UCSD-AML1 (cell line): ENCODE results near the gene STRC.
"Not testable (repeated sequence)": the region's sequence is repeated elsewhere in the genome, so short reads cannot be mapped to it uniquely, and the experiment has no call there.

Source experiments
- DNase-seq: peaks from one replicate; lab custom pipeline; 2025; ENCODE audit not compliant: unreplicated experiment; lab: John Stamatoyannopoulos, UW

STRC gene

GRCh38 chr15:43618700-43619099 lies at the start of gene STRC:
STRC (minus strand) TSS chr15:43618800; CDS start chr15:43618722, 78 bp downstream.
- DNase-seq = not testable (repeated sequence)

GRCh38 chr15:43666177-43666576 lies 47.6 kb upstream of the STRC start:
- DNase-seq = not testable (repeated sequence)

GRCh38 chr15:43663333-43663732 lies 44.7 kb upstream of the STRC start:
- not testable (repeated sequence) for DNase-seq

DNA sequence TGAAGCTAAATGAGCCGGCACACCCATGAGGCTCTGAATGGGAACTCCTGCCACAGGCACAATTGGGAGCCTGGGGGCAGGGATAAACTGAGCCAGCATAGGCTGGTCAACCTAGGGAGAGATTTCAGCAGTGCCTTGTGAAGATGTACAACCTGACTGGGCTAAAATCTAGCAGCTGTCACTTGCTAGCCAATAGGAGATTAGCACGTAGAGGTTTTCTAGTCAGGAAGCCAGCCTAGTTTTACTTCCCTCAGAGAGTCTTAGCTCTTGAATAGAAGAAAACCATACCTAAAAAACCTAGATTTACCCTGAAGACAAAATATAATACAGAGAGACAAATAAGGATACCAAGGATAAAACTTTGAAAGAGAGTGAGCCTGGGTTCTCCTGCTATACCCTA lies 43.7 kb upstream of the STRC start:
- not testable (repeated sequence) for DNase-seq

- not testable (repeated sequence) for DNase-seq
Measured at GRCh38 chr15:43659727-43660126, 41.1 kb upstream of the STRC start.

DNA sequence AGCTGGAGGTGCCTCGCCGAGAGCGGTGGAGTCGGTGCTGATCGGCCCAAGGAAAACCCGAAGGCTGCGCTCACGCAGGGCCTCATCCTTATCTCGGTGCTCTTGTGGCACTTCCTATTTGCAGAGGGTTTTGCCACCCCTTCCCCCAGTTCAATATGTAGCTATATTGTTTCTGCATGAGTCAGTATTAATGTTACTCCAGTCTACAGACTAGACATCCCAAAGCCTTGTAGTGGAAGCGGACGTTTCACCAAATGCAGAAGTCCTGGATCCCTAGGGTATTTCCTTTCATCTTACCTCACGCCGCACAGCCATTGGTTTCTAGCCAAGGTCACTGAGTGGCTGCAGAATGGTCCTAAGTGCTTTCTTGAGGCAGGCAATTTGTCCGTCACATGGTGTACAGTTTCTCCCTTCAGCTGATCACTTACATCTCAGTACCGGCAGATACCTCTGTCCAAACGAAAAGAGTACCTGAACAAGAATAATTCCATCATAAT lies 30.9 kb upstream of the STRC start:
- not testable (repeated sequence) for DNase-seq

GRCh38 chr15:43648649-43649429 lies 30.2 kb upstream of the STRC start, which contains the start of gene CATSPER2:
CATSPER2 (minus strand) TSS chr15:43648844; CDS start chr15:43648061, 783 bp downstream.
- no peak for DNase-seq

DNA sequence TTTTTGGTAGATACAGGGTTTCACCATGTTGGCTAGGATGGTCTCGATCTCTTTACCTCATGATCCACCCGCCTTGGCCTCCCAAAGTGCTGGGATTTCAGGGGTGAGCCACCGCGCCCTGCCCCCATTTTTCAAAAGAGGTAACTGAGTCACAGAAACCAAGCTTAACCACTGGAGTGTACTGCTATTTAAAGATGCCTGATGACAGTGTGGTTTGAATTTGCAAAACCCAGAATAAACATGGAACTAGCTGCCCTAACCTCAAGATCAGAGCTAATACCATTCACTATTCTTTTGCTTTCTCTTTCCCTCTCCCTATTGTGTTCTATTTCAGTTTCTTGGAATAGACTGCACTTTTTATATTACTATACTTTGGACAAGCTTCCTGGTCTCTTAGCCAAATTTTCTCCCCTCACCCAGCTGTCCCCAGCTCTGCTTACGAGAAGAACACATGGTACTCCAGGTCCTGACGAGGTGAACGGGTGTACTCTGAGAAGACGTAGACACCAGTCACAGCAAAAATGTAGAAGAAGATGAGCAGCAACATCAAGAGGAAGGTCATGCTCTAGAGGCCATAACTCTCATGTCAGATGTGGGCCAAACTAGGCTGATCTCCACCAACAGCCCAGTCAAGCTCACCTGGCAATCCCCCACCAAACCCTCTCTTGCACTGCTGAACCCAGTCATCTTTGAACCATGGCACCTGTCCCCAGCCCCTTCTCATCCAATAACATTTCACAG lies 20.0 kb upstream of the STRC start:
- not testable (repeated sequence) for DNase-seq

DNA sequence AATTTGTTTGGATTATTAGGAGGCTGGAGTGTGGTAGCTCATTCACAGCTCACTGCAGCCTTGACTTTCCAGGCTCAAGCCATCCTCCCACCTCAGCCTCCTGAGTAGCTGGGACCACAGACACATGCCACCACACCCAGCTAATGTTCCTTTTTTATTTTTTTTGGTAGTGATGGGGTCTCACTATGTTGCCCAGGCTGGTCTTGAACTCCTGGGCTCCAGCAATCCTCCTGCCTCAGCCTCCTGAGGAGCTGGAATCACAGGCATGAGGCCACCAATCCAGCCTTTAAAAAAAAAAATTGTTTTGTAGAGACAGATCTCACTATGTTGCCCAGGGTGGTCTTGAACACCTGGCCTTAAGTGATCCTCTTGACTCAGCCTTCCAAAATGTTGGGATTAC lies 8.3 kb upstream of the STRC start:
- DNase-seq = not testable (repeated sequence)

GRCh38 chr15:43625106-43625505 lies 6.5 kb upstream of the STRC start:
- no peak for DNase-seq

GRCh38 chr15:43622068-43622799 lies 3.6 kb upstream of the STRC start:
- not testable (repeated sequence) for DNase-seq

DNA sequence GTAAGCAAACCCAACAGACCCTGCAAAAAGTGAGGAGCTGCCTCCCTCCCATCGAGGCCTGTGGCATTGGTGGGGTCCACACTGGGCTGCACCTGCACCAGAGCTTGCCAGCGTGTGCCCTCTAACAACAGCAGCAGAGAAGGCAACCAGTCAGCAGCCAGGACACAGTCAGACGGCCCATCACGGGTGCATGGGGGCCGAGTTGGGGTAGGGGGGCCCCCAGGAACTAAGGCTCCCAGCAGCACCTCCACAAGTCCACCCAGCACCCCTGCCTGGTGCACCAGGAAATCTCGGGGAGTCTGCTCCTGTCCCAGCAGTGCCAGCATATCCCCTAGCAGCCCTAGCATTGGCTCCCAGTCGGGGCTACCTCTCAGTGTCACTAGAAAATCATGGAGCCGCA lies 850 bp downstream of the STRC start:
- not testable (repeated sequence) for DNase-seq

DNA sequence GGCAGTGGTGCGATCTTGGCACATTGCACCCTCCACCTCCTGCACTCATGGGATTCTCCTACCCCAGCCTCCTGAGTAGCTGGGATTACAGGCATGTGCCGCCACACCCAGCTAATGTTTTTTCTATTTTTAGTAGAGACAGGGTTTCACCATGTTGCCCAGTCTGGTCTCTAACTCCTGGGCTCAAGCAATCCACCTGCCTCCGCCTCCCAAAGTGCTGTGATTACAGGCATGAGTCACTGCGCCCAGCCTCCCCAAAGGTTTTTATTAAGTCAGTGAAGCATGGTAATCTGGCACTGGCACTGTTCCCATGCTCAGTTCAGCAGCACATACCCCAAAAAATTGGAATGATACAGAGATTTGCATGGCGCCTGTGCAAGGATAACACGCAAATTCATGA lies 16.4 kb downstream of the STRC start:
- DNase-seq = not testable (repeated sequence)

GRCh38 chr15:43600200-43600599 lies 18.4 kb downstream of the STRC start:
- not testable (repeated sequence) for DNase-seq

DNA sequence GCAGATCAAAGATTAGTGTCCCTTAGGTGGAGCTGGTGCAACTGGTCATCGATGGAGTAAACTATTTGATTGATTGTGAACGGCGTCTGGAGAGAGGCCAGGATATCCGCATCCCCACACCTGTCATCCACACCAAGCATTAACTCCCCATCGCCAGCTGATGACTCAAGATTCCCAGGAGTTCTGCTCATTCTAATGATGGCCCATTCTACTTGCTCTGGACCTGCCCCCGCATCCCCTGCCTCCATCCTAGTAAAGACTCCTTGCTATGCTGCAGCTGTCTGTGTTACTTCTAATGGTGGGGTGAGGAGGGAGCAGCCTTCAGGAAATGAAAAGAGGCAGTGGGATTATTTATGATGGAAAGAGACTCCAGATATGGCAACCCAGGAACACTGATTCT lies 19.5 kb downstream of the STRC start:
- not testable (repeated sequence) for DNase-seq

- not testable (repeated sequence) for DNase-seq
Measured at GRCh38 chr15:43593328-43594190, 25.0 kb downstream of the STRC start, which contains the start of gene CKMT1B. CKMT1B (plus strand) TSS chr15:43594027; CDS start chr15:43594219, 192 bp downstream.

DNA sequence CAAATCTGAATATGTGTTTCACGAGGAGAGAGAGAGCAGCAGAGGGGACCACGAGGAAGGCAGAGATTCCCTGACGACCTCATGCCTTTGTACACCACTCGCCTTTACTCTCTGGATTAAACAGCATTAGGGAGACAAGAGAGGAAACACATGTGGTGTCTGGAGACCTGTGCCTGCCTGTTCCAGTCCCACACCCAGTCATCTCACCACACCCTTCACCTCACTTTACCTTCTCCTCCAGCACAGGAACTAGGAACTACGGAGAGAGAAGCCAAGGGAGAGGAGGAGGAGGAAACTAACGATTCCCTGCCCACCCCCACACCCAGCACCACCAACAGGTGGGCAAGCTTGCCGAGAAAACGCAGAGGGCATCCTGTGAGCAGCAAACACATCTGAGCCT lies 25.8 kb downstream of the STRC start:
- not testable (repeated sequence) for DNase-seq

- DNase-seq = not testable (repeated sequence)
Measured at GRCh38 chr15:43589778-43590466, 28.7 kb downstream of the STRC start, which contains the start of gene PPIP5K1. PPIP5K1 (minus strand) TSS chr15:43590208; CDS start chr15:43584504, 5,704 bp downstream.

GRCh38 chr15:43574607-43575006 lies 44.0 kb downstream of the STRC start:
- not testable (repeated sequence) for DNase-seq
